GM12801 (cell line): Measurements from ENCODE around the gene ZNF618.

Experiments
- TF ChIP-seq, protein P1 (sequence below): IDR thresholded peaks from one replicate; pipeline ENCODE4 v1.5.1; 2011; ENCODE audit warnings: control low read depth; ENCODE audit not compliant: insufficient read length; ENCODE audit errors: extremely low read depth

ZNF618 gene

GRCh38 chr9:113986931-113987330 lies 110.8 kb downstream of the ZNF618 start:
- TF ChIP-seq, protein P1, sequence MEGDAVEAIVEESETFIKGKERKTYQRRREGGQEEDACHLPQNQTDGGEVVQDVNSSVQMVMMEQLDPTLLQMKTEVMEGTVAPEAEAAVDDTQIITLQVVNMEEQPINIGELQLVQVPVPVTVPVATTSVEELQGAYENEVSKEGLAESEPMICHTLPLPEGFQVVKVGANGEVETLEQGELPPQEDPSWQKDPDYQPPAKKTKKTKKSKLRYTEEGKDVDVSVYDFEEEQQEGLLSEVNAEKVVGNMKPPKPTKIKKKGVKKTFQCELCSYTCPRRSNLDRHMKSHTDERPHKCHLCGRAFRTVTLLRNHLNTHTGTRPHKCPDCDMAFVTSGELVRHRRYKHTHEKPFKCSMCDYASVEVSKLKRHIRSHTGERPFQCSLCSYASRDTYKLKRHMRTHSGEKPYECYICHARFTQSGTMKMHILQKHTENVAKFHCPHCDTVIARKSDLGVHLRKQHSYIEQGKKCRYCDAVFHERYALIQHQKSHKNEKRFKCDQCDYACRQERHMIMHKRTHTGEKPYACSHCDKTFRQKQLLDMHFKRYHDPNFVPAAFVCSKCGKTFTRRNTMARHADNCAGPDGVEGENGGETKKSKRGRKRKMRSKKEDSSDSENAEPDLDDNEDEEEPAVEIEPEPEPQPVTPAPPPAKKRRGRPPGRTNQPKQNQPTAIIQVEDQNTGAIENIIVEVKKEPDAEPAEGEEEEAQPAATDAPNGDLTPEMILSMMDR, result no peak

GRCh38 chr9:113987526-113987925 lies 111.4 kb downstream of the ZNF618 start:
- TF ChIP-seq, protein P1, result no peak

- TF ChIP-seq, protein P1, result no peak
Measured at GRCh38 chr9:113988385-113989016, 112.4 kb downstream of the ZNF618 start.

DNA sequence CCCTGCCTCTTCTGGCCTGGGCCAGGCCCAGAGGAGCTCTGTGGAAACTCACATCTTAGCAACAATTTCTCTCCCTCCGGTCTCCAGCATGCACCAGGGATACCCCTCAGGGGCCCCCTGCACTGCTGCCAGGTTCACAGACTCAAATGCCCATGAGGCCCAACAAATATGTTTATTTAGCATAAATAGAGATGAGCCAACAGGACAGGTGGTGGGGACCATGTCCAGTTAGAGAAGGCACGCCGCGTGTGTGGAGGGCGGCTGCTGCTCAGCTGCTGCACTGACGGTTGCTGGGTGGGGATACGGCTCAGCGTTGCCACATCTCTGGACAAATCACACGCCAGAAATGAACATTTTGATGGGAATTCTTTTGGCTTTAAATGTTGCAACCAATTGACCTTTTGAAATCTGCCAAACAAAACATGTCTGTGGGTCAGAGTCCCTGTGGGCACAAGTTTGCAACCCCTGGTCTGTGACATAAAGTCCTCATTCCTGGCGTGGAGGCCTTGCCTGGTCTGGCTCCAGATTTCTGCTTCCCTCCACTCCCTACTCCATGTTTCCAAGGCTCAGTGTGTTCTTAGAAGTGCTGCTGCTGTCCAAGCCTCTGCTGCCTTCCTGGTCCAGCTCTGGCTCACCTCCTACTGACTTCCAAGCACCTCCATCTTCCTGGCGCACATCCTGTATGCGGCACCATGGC lies 113.1 kb downstream of the ZNF618 start:
- TF ChIP-seq, protein P1, result no peak

- TF ChIP-seq, protein P1, result no peak
Measured at GRCh38 chr9:113989714-113990569, 113.8 kb downstream of the ZNF618 start.

GRCh38 chr9:113990570-113990907 lies 114.4 kb downstream of the ZNF618 start:
- TF ChIP-seq, protein P1, result no peak

- TF ChIP-seq, protein P1, result no peak
Measured at GRCh38 chr9:113990975-113991471, 114.9 kb downstream of the ZNF618 start.
